Uterus (tissue), 4 donors: ENCODE measurements around the gene SLC9A8. TPM values are rescaled to one million over a fixed set of nuclear protein-coding genes. Genes with fewer than 3 reads are reported as not detected.

ENCODE experiments used
- DNase-seq, 2 donors: peaks; one replicate each; pipeline ENCODE4 v3.0.0-alpha.2; 2019 to 2020
- H3K27ac ChIP-seq, 2 donors: fragments of 200-600 bp; sonication (generic); 1 replicate in 1 of 2; 2 replicates in 1 of 2; pipeline ENCODE4 v1.5.1; 2016 to 2018
- H3K27me3 ChIP-seq, 2 donors: fragments of 200-600 bp; sonication (generic); one replicate each; pipeline ENCODE4 v1.5.1; 2018 to 2019; ENCODE audit warnings: control low read depth in 1 of 2
- H3K36me3 ChIP-seq, 2 donors: fragments of 200-600 bp; sonication (generic); one replicate each; pipeline ENCODE4 v1.5.1; 2019; ENCODE audit warnings: control low read depth in 1 of 2
- H3K4me1 ChIP-seq, 2 donors: fragments of 200-600 bp; sonication (generic); one replicate each; pipeline ENCODE4 v1.5.1; 2018 to 2019; ENCODE audit warnings: control low read depth in 1 of 2
- H3K4me3 ChIP-seq, 2 donors: fragments of 200-600 bp; sonication (generic); 1 replicate in 1 of 2; 2 replicates in 1 of 2; pipeline ENCODE4 v1.5.1; 2018 to 2019; ENCODE audit warnings: mild to moderate bottlenecking in 1 of 2
- H3K9me3 ChIP-seq, 2 donors: fragments of 200-600 bp; sonication (generic); one replicate each; pipeline ENCODE4 v1.5.1; 2019; ENCODE audit warnings: control low read depth in 1 of 2
- CTCF ChIP-seq, 4 experiments: fragments of 200-600 bp in 2 of 4; fragments of 450-650 bp in 2 of 4; sonication (generic) in 2 of 4; IDR thresholded peaks; one replicate each; pipeline ENCODE4 v1.5.1; 2016 to 2019; ENCODE audit warnings: antibody characterized with exemption in 4 of 4, mild to moderate bottlenecking in 2 of 4, moderate library complexity in 1 of 4
- POLR2A ChIP-seq, 2 donors: fragments of 450-650 bp; IDR thresholded peaks; one replicate each; pipeline ENCODE4 v1.6.1; 2016; ENCODE audit warnings: antibody characterized with exemption in 2 of 2, mild to moderate bottlenecking in 1 of 2, moderate library complexity in 1 of 2
- intact Hi-C: fragments of 100-400 bp; cut with DNase I; formaldehyde crosslinking; loops from one replicate; pipeline ENCODE4 v1.15.1; 2023; ENCODE audit warnings: low total_unique reads
- total RNA-seq, 4 donors: library from RNA; depleted of rRNA in 3 of 4; stranded (reverse); fragments of >200 nt in 3 of 4; gene quantifications; one replicate each; pipeline versions ENCODE4 v1.1.0 to v1.2.4, GENCODE V29; 2014 to 2023
- donor health status: DM: yes; HTN: yes; CAD: no.

The SLC9A8 gene
- total RNA-seq, 4 donors from 2014 or later: 1.3 to 12.8 (median 4.3) TPM

GRCh38 chr20:49824206-49824605, 11.6 kb downstream of the SLC9A8 start:
- no peak for TF ChIP-seq CTCF (IDR thresholded peaks at IDR 0.05)
- TF ChIP-seq POLR2A (IDR thresholded peaks at IDR 0.05): no peak
- intact Hi-C loops: no loop called here
- no peak overlapping the region for H3K4me3 ChIP-seq
- H3K9me3 ChIP-seq: no peaks in the 10 kb centered on the region
- H3K27me3 ChIP-seq: no peaks in the 10 kb centered on the region
- H3K36me3 ChIP-seq: no peaks in the 10 kb centered on the region
- peaks cover 0 to 6% of the 10 kb centered on the region in 2 donors for H3K4me1 ChIP-seq
- DNase-seq: no peak
- no peak overlapping the region for H3K27ac ChIP-seq

GRCh38 chr20:49825521-49826033, 12.9 kb downstream of the SLC9A8 start:
- no peaks in the 10 kb centered on the region for H3K9me3 ChIP-seq
- TF ChIP-seq POLR2A (IDR thresholded peaks at IDR 0.05): no peak
- TF ChIP-seq CTCF (IDR thresholded peaks at IDR 0.05): no peak
- peaks cover 0 to 6% of the 10 kb centered on the region in 2 donors for H3K4me1 ChIP-seq
- no peak overlapping the region for H3K4me3 ChIP-seq
- no peaks in the 10 kb centered on the region for H3K27me3 ChIP-seq
- no peak for DNase-seq
- intact Hi-C loops: no loop called here
- no peak overlapping the region for H3K27ac ChIP-seq
- no peaks in the 10 kb centered on the region for H3K36me3 ChIP-seq

GRCh38 chr20:49831022-49831769, 18.6 kb downstream of the SLC9A8 start:
- H3K4me3 ChIP-seq: no peak overlapping the region
- no peak for DNase-seq
- H3K27ac ChIP-seq: no peak overlapping the region
- H3K36me3 ChIP-seq: no peaks in the 10 kb centered on the region
- H3K4me1 ChIP-seq: no peaks in the 10 kb centered on the region
- no peak for TF ChIP-seq CTCF (IDR thresholded peaks at IDR 0.05)
- no peak for TF ChIP-seq POLR2A (IDR thresholded peaks at IDR 0.05)
- H3K27me3 ChIP-seq: no peaks in the 10 kb centered on the region
- intact Hi-C loops: no loop called here
- H3K9me3 ChIP-seq: no peaks in the 10 kb centered on the region

- no peak overlapping the region for H3K27ac ChIP-seq
- no peak overlapping the region for H3K4me3 ChIP-seq
- TF ChIP-seq POLR2A (IDR thresholded peaks at IDR 0.05): no peak
- TF ChIP-seq CTCF (IDR thresholded peaks at IDR 0.05): no peak
- no peaks in the 10 kb centered on the region for H3K9me3 ChIP-seq
- no peak for DNase-seq
- no peaks in the 10 kb centered on the region for H3K27me3 ChIP-seq
- no peaks in the 10 kb centered on the region for H3K4me1 ChIP-seq
- no peaks in the 10 kb centered on the region for H3K36me3 ChIP-seq
- intact Hi-C loops: no loop called here
These were observed 19.4 kb downstream of the SLC9A8 start for GRCh38 chr20:49831770-49832631.
